IPS-20b (cell line): ENCODE measurements around the gene MALSU1.
A peak's percentile ranks its signal among the peaks of the same experiment; 100 is the strongest.
"Not testable (repeated sequence)": the region's sequence is repeated elsewhere in the genome, so short reads cannot be mapped to it uniquely, and the experiment has no call there.

Experiments used
- H3K27ac ChIP-seq: one replicate; pipeline ENCODE4 v1.5.1; 2013; ENCODE audit warnings: low read length
- H3K27me3 ChIP-seq: 2 replicates; pipeline ENCODE4 v1.6.1; 2013; ENCODE audit warnings: mild to moderate bottlenecking, low read length, inconsistent platforms; ENCODE audit not compliant: insufficient read depth
- H3K36me3 ChIP-seq: 2 replicates; pipeline ENCODE4 v1.6.1; 2013; ENCODE audit warnings: low read depth, mild to moderate bottlenecking, inconsistent platforms, low read length, moderate library complexity; ENCODE audit not compliant: insufficient read depth
- H3K4me1 ChIP-seq: 2 replicates; pipeline ENCODE4 v1.6.1; 2013; ENCODE audit warnings: mild to moderate bottlenecking, control low read depth, inconsistent platforms, low read length, moderate library complexity; ENCODE audit not compliant: insufficient read depth
- H3K4me3 ChIP-seq: 2 replicates; pipeline ENCODE4 v1.5.1; 2013; ENCODE audit warnings: mild to moderate bottlenecking, low read length, inconsistent platforms
- H3K9ac ChIP-seq: 2 replicates; pipeline ENCODE4 v1.6.1; 2013; ENCODE audit warnings: low read depth, mild to moderate bottlenecking, inconsistent platforms, low read length, moderate library complexity
- H3K9me3 ChIP-seq: 2 replicates; pipeline ENCODE4 v1.6.1; 2013; ENCODE audit warnings: mild to moderate bottlenecking, low read depth, low read length, inconsistent platforms; ENCODE audit not compliant: insufficient read depth

The MALSU1 gene

GRCh38 chr7:23290993-23291392 lies 8.1 kb upstream of the MALSU1 start:
- H3K9me3 ChIP-seq, result no peaks in the 10 kb centered on the region

GRCh38 chr7:23291957-23292560 lies 7.1 kb upstream of the MALSU1 start:
- Histone ChIP-seq H3K4me3 (no peak overlapping the region), H3K27me3 (no peaks in the 10 kb centered on the region), H3K9ac (no peak overlapping the region), H3K9me3 (no peaks in the 10 kb centered on the region), H3K36me3 (no peaks in the 10 kb centered on the region), H3K4me1 (peaks cover 5% of the 10 kb centered on the region; the same call in 1 of the 2 replicates), H3K27ac (no peak overlapping the region)

More at GRCh38 chr7:23290993-23291392, 8.1 kb upstream of the MALSU1 start:
- Histone ChIP-seq H3K9ac (no peak overlapping the region), H3K27me3 (no peaks in the 10 kb centered on the region), H3K27ac (no peak overlapping the region), H3K36me3 (no peaks in the 10 kb centered on the region), H3K4me3 (no peak overlapping the region), H3K4me1 (peaks cover 5% of the 10 kb centered on the region; the same call in 1 of the 2 replicates)

- no peaks in the 10 kb centered on the region for H3K9me3 ChIP-seq
- H3K27ac ChIP-seq, result no peak overlapping the region
- no peaks in the 10 kb centered on the region for H3K27me3 ChIP-seq
- H3K36me3 ChIP-seq, result no peaks in the 10 kb centered on the region
- peaks cover 3% of the 10 kb centered on the region; the same call in 1 of the 2 replicates for H3K4me1 ChIP-seq
- no peak overlapping the region for H3K4me3 ChIP-seq
- H3K9ac ChIP-seq, result no peak overlapping the region
Measured at GRCh38 chr7:23292623-23293022, 6.5 kb upstream of the MALSU1 start.

- Histone ChIP-seq H3K27me3 (no peaks in the 10 kb centered on the region), H3K9me3 (no peaks in the 10 kb centered on the region), H3K9ac (no peak overlapping the region), H3K27ac (no peak overlapping the region), H3K4me3 (no peak overlapping the region), H3K36me3 (no peaks in the 10 kb centered on the region), H3K4me1 (no peaks in the 10 kb centered on the region)
Measured at GRCh38 chr7:23293500-23294073, 5.6 kb upstream of the MALSU1 start.

GRCh38 chr7:23294549-23295400 lies 4.4 kb upstream of the MALSU1 start:
- no peak overlapping the region for H3K27ac ChIP-seq
- H3K4me1 ChIP-seq, result no peaks in the 10 kb centered on the region
- H3K36me3 ChIP-seq, result no peaks in the 10 kb centered on the region
- H3K27me3 ChIP-seq, result no peaks in the 10 kb centered on the region
- no peak overlapping the region for H3K9ac ChIP-seq
- H3K4me3 ChIP-seq, result no peak overlapping the region
- no peaks in the 10 kb centered on the region for H3K9me3 ChIP-seq

GRCh38 chr7:23295401-23295697 lies 3.8 kb upstream of the MALSU1 start:
- H3K9me3 ChIP-seq, result no peaks in the 10 kb centered on the region
- peaks cover 4% of the 10 kb centered on the region; the same call in 1 of the 2 replicates for H3K4me1 ChIP-seq
- no peak overlapping the region for H3K9ac ChIP-seq
- no peaks in the 10 kb centered on the region for H3K36me3 ChIP-seq
- H3K27me3 ChIP-seq, result no peaks in the 10 kb centered on the region
- no peak overlapping the region for H3K4me3 ChIP-seq
- H3K27ac ChIP-seq, result no peak overlapping the region

- Histone ChIP-seq H3K4me3 (peak overlapping the region; percentile 95), H3K9me3 (no peaks in the 10 kb centered on the region), H3K9ac (peak overlapping the region; percentile 10; the same call in 1 of the 2 replicates), H3K4me1 (peaks cover 7% of the 10 kb centered on the region; the same call in 1 of the 2 replicates), H3K27ac (no peak overlapping the region), H3K36me3 (peaks cover 19% of the 10 kb centered on the region), H3K27me3 (no peaks in the 10 kb centered on the region)
Measured at GRCh38 chr7:23298141-23298881, 828 bp upstream of the MALSU1 start.

GRCh38 chr7:23299770-23300300 lies 696 bp downstream of the MALSU1 start:
- H3K4me1 ChIP-seq, result peaks cover 7% of the 10 kb centered on the region; the same call in 1 of the 2 replicates
- peaks cover 29% of the 10 kb centered on the region for H3K36me3 ChIP-seq
- no peak overlapping the region for H3K27ac ChIP-seq

GRCh38 chr7:23306936-23307521 lies 7.9 kb downstream of the MALSU1 start:
- peaks cover 81% of the 10 kb centered on the region for H3K36me3 ChIP-seq

More at GRCh38 chr7:23299770-23300300, 696 bp downstream of the MALSU1 start:
- peak overlapping the region; percentile 90 for H3K9ac ChIP-seq
- no peaks in the 10 kb centered on the region for H3K9me3 ChIP-seq
- H3K4me3 ChIP-seq, result peak overlapping the region; percentile 95
- no peaks in the 10 kb centered on the region for H3K27me3 ChIP-seq

GRCh38 chr7:23308754-23309153 lies 9.6 kb downstream of the MALSU1 start:
- Histone ChIP-seq H3K9ac (no peak overlapping the region), H3K27me3 (no peaks in the 10 kb centered on the region), H3K4me1 (peaks cover 3% of the 10 kb centered on the region; the same call in 1 of the 2 replicates), H3K9me3 (no peaks in the 10 kb centered on the region), H3K27ac (no peak overlapping the region), H3K36me3 (peaks cover 87% of the 10 kb centered on the region), H3K4me3 (no peak overlapping the region)

More at GRCh38 chr7:23306936-23307521, 7.9 kb downstream of the MALSU1 start:
- no peak overlapping the region for H3K4me3 ChIP-seq
- no peak overlapping the region for H3K9ac ChIP-seq
- no peaks in the 10 kb centered on the region for H3K9me3 ChIP-seq
- H3K27ac ChIP-seq, result no peak overlapping the region
- no peaks in the 10 kb centered on the region for H3K27me3 ChIP-seq
- peaks cover 3% of the 10 kb centered on the region; the same call in 1 of the 2 replicates for H3K4me1 ChIP-seq

- H3K4me1 ChIP-seq, H3K4me3 ChIP-seq, H3K27ac ChIP-seq, H3K9ac ChIP-seq, H3K27me3 ChIP-seq, H3K9me3 ChIP-seq: not testable (repeated sequence)
- peaks cover 99% of the 10 kb centered on the region for H3K36me3 ChIP-seq
Measured at GRCh38 chr7:23312141-23312540, 13.0 kb downstream of the MALSU1 start.
